H1 (cell line): ENCODE measurements around the gene KRTAP9-2. TPM values are rescaled to one million over a fixed set of nuclear protein-coding genes. Genes with fewer than 3 reads are reported as not detected.
"Not testable (repeated sequence)": the region's sequence is repeated elsewhere in the genome, so short reads cannot be mapped to it uniquely, and the experiment has no call there.

Source experiments
- CTCF ChIA-PET: fragments of 300-600 bp; sonication (Branson Sonifier 250); formaldehyde crosslinking; loops from one replicate; lab custom pipeline; 2021; ENCODE audit not compliant: partially characterized antibody; lab: Charles Lee
- POLR2A ChIA-PET: fragments of 300-600 bp; sonication (Branson Sonifier 250); formaldehyde crosslinking; loops from one replicate; lab custom pipeline; 2021; ENCODE audit warnings: inconsistent platforms; ENCODE audit not compliant: partially characterized antibody; lab: Charles Lee
- DNase-seq, 2 experiments: peaks; one replicate each; pipeline versions ENCODE4 v3.0.0 to v3.0.0-alpha.2; 2010 to 2022; ENCODE audit warnings: low spot score in 2 of 2, low read depth in 1 of 2, mixed read lengths in 1 of 2
- FAIRE-seq: peaks from 2 replicates; lab custom pipeline; 2011; peaks lifted over from hg19 to GRCh38; lab: Jason Lieb, UNC
- H2AFZ ChIP-seq: 2 replicates; pipeline ENCODE4 v1.8.1; 2012; ENCODE audit warnings: low read length, inconsistent platforms
- H2AK5ac ChIP-seq: 2 replicates; pipeline ENCODE4 v1.6.1; 2013; ENCODE audit warnings: low read depth, low read length
- H2BK120ac ChIP-seq: replicated peaks from 2 replicates; pipeline ENCODE3; 2013; ENCODE audit warnings: low read depth, low read length, inconsistent platforms
- H2BK12ac ChIP-seq: 2 replicates; pipeline ENCODE4 v1.6.1; 2013; ENCODE audit warnings: low read depth, low read length
- H2BK15ac ChIP-seq: 2 replicates; pipeline ENCODE4 v1.6.1; 2013; ENCODE audit warnings: low read length
- H2BK20ac ChIP-seq: 2 replicates; pipeline ENCODE4 v1.6.1; 2013; ENCODE audit warnings: low read length
- H2BK5ac ChIP-seq: 2 replicates; pipeline ENCODE4 v1.6.1; 2013; ENCODE audit warnings: low read depth, low read length
- H3K14ac ChIP-seq: 2 replicates; pipeline ENCODE4 v1.6.1; 2013; ENCODE audit warnings: inconsistent platforms; ENCODE audit not compliant: insufficient read length
- H3K18ac ChIP-seq: 2 replicates; pipeline ENCODE4 v1.6.1; 2013; ENCODE audit warnings: low read length; ENCODE audit errors: extremely low read depth
- H3K23ac ChIP-seq: 2 replicates; pipeline ENCODE4 v1.6.1; 2013; ENCODE audit warnings: inconsistent platforms; ENCODE audit not compliant: insufficient read length
- H3K23me2 ChIP-seq: 2 replicates; pipeline ENCODE4 v1.6.1; 2013; ENCODE audit warnings: low read depth, low read length
- H3K27ac ChIP-seq: 2 replicates; pipeline ENCODE4 v1.6.1; 2011; ENCODE audit warnings: low read depth, low read length, inconsistent platforms
- H3K27me3 ChIP-seq, 4 experiments: replicated peaks in 1 of 4; 1 replicate in 1 of 4; 2 replicates in 3 of 4; pipeline versions ENCODE4 v1.6.1 to v1.8.1; 2011 to 2013; ENCODE audit warnings: low read length in 3 of 4, mild to moderate bottlenecking in 3 of 4, inconsistent platforms in 2 of 4, mixed read lengths in 2 of 4, moderate library complexity in 1 of 4; ENCODE audit not compliant: control insufficient read depth in 3 of 4, insufficient read depth in 3 of 4; ENCODE audit errors: extremely low read depth in 1 of 4
- H3K36me3 ChIP-seq, 4 experiments: 2 replicates each; pipeline versions ENCODE4 v1.6.1 to v1.8.1; 2011 to 2013; ENCODE audit warnings: mild to moderate bottlenecking in 4 of 4, low read length in 3 of 4, moderate library complexity in 2 of 4, control low read depth in 1 of 4, inconsistent platforms in 1 of 4; ENCODE audit not compliant: insufficient read depth in 4 of 4, control insufficient read depth in 2 of 4
- H3K4ac ChIP-seq: replicated peaks from 2 replicates; pipeline ENCODE3; 2013; ENCODE audit warnings: low read length, low read depth, mixed read lengths, inconsistent platforms; ENCODE audit not compliant: insufficient read length
- H3K4me1 ChIP-seq, 4 experiments: replicated peaks in 1 of 4; 1 replicate in 1 of 4; 2 replicates in 3 of 4; pipeline versions ENCODE4 v1.6.1 to v1.8.1; 2011 to 2013; ENCODE audit warnings: low read length in 3 of 4, inconsistent platforms in 2 of 4, mixed read lengths in 1 of 4; ENCODE audit not compliant: insufficient read depth in 4 of 4, control insufficient read depth in 3 of 4
- H3K4me2 ChIP-seq, 2 experiments: 2 replicates each; pipeline versions ENCODE4 v1.6.1 to v1.8.1; 2011 to 2013; ENCODE audit warnings: low read depth in 2 of 2, low read length in 2 of 2, control low read depth in 1 of 2, inconsistent platforms in 1 of 2, mild to moderate bottlenecking in 1 of 2; ENCODE audit not compliant: insufficient read depth in 1 of 2
- H3K4me3 ChIP-seq, 4 experiments: fragments of 200-600, 300-600 bp in 1 of 4; sonication (generic), shearing (Covaris generic), sonication (Bioruptor Twin) in 1 of 4; 2 replicates each; pipeline versions ENCODE4 v1.5.1 to v1.8.1; 2011 to 2016; ENCODE audit warnings: low read length in 4 of 4, low read depth in 3 of 4, control low read depth in 2 of 4, inconsistent platforms in 2 of 4, mild to moderate bottlenecking in 2 of 4, mixed read lengths in 1 of 4, moderate library complexity in 1 of 4; ENCODE audit not compliant: insufficient read depth in 2 of 4; ENCODE audit errors: extremely low read depth in 1 of 4
- H3K56ac ChIP-seq: replicated peaks from 2 replicates; pipeline ENCODE3; 2013; ENCODE audit warnings: low read depth, mild to moderate bottlenecking, mixed read lengths, low read length, inconsistent platforms; ENCODE audit not compliant: insufficient read length
- H3K79me1 ChIP-seq: 2 replicates; pipeline ENCODE4 v1.6.1; 2013; ENCODE audit warnings: low read depth, low read length, control low read depth
- H3K79me2 ChIP-seq, 2 experiments: 2 replicates each; pipeline versions ENCODE4 v1.6.1 to v1.8.1; 2012 to 2013; ENCODE audit warnings: low read length in 2 of 2, mild to moderate bottlenecking in 2 of 2, inconsistent platforms in 1 of 2; ENCODE audit not compliant: insufficient read depth in 2 of 2, control insufficient read depth in 1 of 2
- H3K9ac ChIP-seq, 4 experiments: replicated peaks in 1 of 4; 1 replicate in 1 of 4; 2 replicates in 3 of 4; pipeline versions ENCODE4 v1.6.1 to v1.8.1; 2011 to 2013; ENCODE audit warnings: low read depth in 3 of 4, low read length in 3 of 4, control low read depth in 2 of 4, mild to moderate bottlenecking in 2 of 4, moderate library complexity in 2 of 4, inconsistent platforms in 1 of 4; ENCODE audit errors: extremely low read depth in 1 of 4
- H3K9me3 ChIP-seq, 2 experiments: 2 replicates each; pipeline versions ENCODE4 v1.6.1 to v1.8.1; 2012 to 2013; ENCODE audit warnings: mild to moderate bottlenecking in 2 of 2, moderate library complexity in 2 of 2, control low read depth in 1 of 2, inconsistent platforms in 1 of 2, low read depth in 1 of 2, low read length in 1 of 2, mixed read lengths in 1 of 2; ENCODE audit not compliant: insufficient read depth in 2 of 2
- H4K20me1 ChIP-seq, 2 experiments: replicated peaks in 1 of 2; 2 replicates each; pipeline versions ENCODE3 to v1.8.1; 2011 to 2013; ENCODE audit warnings: inconsistent platforms in 2 of 2, low read length in 2 of 2, mild to moderate bottlenecking in 1 of 2; ENCODE audit not compliant: insufficient read depth in 2 of 2, control insufficient read depth in 1 of 2
- H4K5ac ChIP-seq: 2 replicates; pipeline ENCODE4 v1.6.1; 2013; ENCODE audit warnings: low read length, low read depth, mixed read lengths, inconsistent platforms; ENCODE audit not compliant: insufficient read length
- H4K8ac ChIP-seq: 2 replicates; pipeline ENCODE4 v1.8.0; 2013; ENCODE audit warnings: mild to moderate bottlenecking, moderate library complexity, low read length, inconsistent platforms; ENCODE audit not compliant: insufficient read depth; ENCODE audit errors: extremely low read depth
- H4K91ac ChIP-seq: replicated peaks from 2 replicates; pipeline ENCODE3; 2013; ENCODE audit warnings: low read length, mixed read lengths, inconsistent platforms; ENCODE audit not compliant: insufficient read length
- JUN ChIP-seq: IDR thresholded peaks from 2 replicates; pipeline ENCODE4 v1.6.1; 2011; ENCODE audit warnings: low read depth, mild to moderate bottlenecking, improper control_type of control experiment, low read length
- RNF2 ChIP-seq: fragments of 200-900, 300-1000 bp; sonication (generic); IDR thresholded peaks from 2 replicates; pipeline ENCODE4 v1.7.1; 2016; ENCODE audit warnings: borderline replicate concordance, low read depth, mild to moderate bottlenecking, antibody characterized with exemption, low read length; ENCODE audit not compliant: poor library complexity, severe bottlenecking; ENCODE audit errors: missing control alignments
- TAF7 ChIP-seq: optimal IDR thresholded peaks from 2 replicates; pipeline ENCODE3; 2011; ENCODE audit warnings: low read depth, mild to moderate bottlenecking, inconsistent platforms, low read length, moderate library complexity, borderline replicate concordance
- WGBS, 2 experiments: shearing (Covaris generic) in 1 of 2; methylation state at CpG; one replicate each; pipeline versions ENCODE4 v1.1.6 to v1.1.7; 2013 to 2015; ENCODE audit warnings: low lambda C conversion rate in 2 of 2, mixed read lengths in 2 of 2, inconsistent platforms in 1 of 2, low coverage in 1 of 2, missing lambda C conversion rate in 1 of 2; ENCODE audit not compliant: insufficient replicate concordance in 2 of 2, insufficient coverage in 1 of 2, insufficient read length in 1 of 2; ENCODE audit errors: extremely low coverage in 1 of 2, missing lambda C conversion rate in 1 of 2; 5-methylcytosine and 5-hydroxymethylcytosine counted together
- polyA plus RNA-seq, 7 experiments: library from polyadenylated mRNA; depleted of rRNA in 3 of 7; stranded (reverse) in 5 of 7; unstranded in 2 of 7; fragments of >200 nt in 5 of 7; fragments of 200-250 nt in 2 of 7; gene quantifications; 1 replicate in 5 of 7; 2 replicates in 1 of 7; 4 replicates in 1 of 7; pipeline versions ENCODE4 v1.2.1 to v1.2.3, GENCODE V29; 2011 to 2013; ENCODE audit warnings: missing spikeins in 2 of 7, mixed read lengths in 2 of 7
- total RNA-seq: library from RNA; stranded (reverse); fragmentation: NEBNext Ultra II Directional; extraction: Animal tissue kit (Norgen Biotek cat#: 25700); gene quantifications from 2 replicates; pipeline ENCODE4 v1.2.1, GENCODE V29; 2021
- TF ChIP-seq, protein P1 (sequence below): IDR thresholded peaks from 2 replicates; pipeline ENCODE4 v1.6.1; 2012; ENCODE audit warnings: inconsistent platforms
- TF ChIP-seq, protein P2 (sequence below): IDR thresholded peaks from 2 replicates; pipeline ENCODE4 v1.6.1; 2012; ENCODE audit warnings: low read length, inconsistent platforms

Gene KRTAP9-2
- total and polyA plus RNA-seq, 2 of the 8 experiments (the other 6 are each of a cell fraction or from before 2014, with no cell fraction given) = not detected

GRCh38 chr17:41186872-41187271 lies 39.6 kb upstream of the KRTAP9-2 start (continued):
- TF ChIP-seq, protein P1, sequence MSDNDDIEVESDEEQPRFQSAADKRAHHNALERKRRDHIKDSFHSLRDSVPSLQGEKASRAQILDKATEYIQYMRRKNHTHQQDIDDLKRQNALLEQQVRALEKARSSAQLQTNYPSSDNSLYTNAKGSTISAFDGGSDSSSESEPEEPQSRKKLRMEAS = no peak
- TF ChIP-seq TAF7 (no peak), RNF2 (no peak), JUN (no peak)
- TF ChIP-seq, protein P2, sequence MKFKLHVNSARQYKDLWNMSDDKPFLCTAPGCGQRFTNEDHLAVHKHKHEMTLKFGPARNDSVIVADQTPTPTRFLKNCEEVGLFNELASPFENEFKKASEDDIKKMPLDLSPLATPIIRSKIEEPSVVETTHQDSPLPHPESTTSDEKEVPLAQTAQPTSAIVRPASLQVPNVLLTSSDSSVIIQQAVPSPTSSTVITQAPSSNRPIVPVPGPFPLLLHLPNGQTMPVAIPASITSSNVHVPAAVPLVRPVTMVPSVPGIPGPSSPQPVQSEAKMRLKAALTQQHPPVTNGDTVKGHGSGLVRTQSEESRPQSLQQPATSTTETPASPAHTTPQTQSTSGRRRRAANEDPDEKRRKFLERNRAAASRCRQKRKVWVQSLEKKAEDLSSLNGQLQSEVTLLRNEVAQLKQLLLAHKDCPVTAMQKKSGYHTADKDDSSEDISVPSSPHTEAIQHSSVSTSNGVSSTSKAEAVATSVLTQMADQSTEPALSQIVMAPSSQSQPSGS = no peak

DNA sequence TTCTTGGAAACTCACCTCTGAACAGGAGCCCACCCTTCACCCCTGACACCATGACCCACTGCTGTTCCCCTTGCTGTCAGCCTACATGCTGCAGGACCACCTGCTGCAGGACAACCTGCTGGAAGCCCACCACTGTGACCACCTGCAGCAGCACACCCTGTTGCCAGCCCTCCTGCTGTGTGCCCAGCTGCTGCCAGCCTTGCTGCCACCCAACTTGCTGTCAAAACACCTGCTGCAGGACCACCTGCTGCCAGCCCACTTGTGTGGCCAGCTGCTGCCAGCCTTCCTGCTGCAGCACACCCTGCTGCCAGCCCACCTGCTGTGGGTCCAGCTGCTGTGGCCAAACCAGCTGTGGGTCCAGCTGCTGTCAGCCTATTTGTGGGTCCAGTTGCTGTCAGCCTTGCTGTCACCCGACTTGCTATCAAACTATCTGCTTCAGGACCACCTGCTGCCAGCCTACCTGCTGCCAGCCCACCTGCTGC lies 36.6 kb upstream of the KRTAP9-2 start, which contains the start of gene KRTAP9-1:
Gene KRTAP9-1, plus strand, starts transcription at position 51 of the 482 bp plus-strand sequence. Its CDS starts 0 bp downstream, at position 51.
- H2BK15ac ChIP-seq, H3K4me1 ChIP-seq, H3K18ac ChIP-seq, H2BK20ac ChIP-seq, H2BK120ac ChIP-seq, H3K9ac ChIP-seq, H3K9me3 ChIP-seq, H4K20me1 ChIP-seq, H2BK12ac ChIP-seq, DNase-seq, H3K14ac ChIP-seq, H3K4ac ChIP-seq, H3K56ac ChIP-seq, H3K23ac ChIP-seq, H4K91ac ChIP-seq, H3K27ac ChIP-seq, H2AK5ac ChIP-seq, POLR2A ChIA-PET, FAIRE-seq, CTCF ChIA-PET, H3K27me3 ChIP-seq, H3K23me2 ChIP-seq, H3K4me2 ChIP-seq, H3K79me1 ChIP-seq, H3K79me2 ChIP-seq, H3K4me3 ChIP-seq, H2AFZ ChIP-seq, H4K5ac ChIP-seq, H3K36me3 ChIP-seq: not testable (repeated sequence)
- Histone ChIP-seq H4K8ac (peak within 1 kb of the TSS; percentile 35; the same call in 1 of the 2 replicates), H2BK5ac (0 out of 2 replicates have a peak within 1 kb of the TSS, but pooled peaks have one; percentile 8)
- 92% methylated on average over 1 of the region's 1 CpG; no CpG with 5 or more reads in 1 of the 2 experiments for WGBS, 2 experiments
